Measurements from ENCODE around the gene GCFC2.
A peak's percentile ranks its signal among the peaks of the same experiment; 100 is the strongest.

The GCFC2 gene

GRCh38 chr2:75656563-75656962 lies 54.2 kb downstream of the GCFC2 start:
- no peak for TF ChIP-seq CTCF (IDR thresholded peaks at IDR 0.05; ENCODE audit: low read depth, low read length)
- DNase-seq (ENCODE audit: extremely low read depth, low read depth) = no peak

- TF ChIP-seq CTCF (IDR thresholded peaks at IDR 0.05; ENCODE audit: low read depth, low read length) = no peak
These were observed 54.9 kb downstream of the GCFC2 start for GRCh38 chr2:75655861-75656260.

GRCh38 chr2:75654012-75654411 lies 56.7 kb downstream of the GCFC2 start:
- no peak for DNase-seq (ENCODE audit: extremely low read depth, low read depth)
- no peak for TF ChIP-seq CTCF (IDR thresholded peaks at IDR 0.05; ENCODE audit: low read depth, low read length)

More at GRCh38 chr2:75655861-75656260, 54.9 kb downstream of the GCFC2 start:
- DNase-seq (ENCODE audit: extremely low read depth, low read depth) = no peak

DNA sequence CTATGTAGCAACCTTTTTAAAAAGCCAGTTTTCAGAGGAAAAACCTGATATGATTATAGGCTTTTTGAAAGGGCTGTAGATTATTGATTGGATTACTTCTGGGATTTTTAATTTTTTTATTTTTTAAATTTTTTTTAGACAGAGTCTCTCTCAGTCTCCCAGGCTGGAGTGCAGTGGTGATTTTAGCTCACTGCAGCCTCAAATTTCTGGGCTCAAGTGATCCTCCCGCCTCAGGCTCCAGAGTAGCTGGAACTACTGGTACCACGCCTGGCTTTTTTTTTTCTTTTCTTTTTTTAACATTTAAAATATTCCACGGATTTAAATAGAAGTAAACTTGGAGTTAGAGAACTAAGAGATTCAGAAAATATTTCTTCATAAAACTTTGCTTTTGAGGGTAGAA lies 62.9 kb downstream of the GCFC2 start:
- DNase-seq (ENCODE audit: extremely low read depth, low read depth) = no peak
- no peak for TF ChIP-seq CTCF (IDR thresholded peaks at IDR 0.05; ENCODE audit: low read depth, low read length)

DNA sequence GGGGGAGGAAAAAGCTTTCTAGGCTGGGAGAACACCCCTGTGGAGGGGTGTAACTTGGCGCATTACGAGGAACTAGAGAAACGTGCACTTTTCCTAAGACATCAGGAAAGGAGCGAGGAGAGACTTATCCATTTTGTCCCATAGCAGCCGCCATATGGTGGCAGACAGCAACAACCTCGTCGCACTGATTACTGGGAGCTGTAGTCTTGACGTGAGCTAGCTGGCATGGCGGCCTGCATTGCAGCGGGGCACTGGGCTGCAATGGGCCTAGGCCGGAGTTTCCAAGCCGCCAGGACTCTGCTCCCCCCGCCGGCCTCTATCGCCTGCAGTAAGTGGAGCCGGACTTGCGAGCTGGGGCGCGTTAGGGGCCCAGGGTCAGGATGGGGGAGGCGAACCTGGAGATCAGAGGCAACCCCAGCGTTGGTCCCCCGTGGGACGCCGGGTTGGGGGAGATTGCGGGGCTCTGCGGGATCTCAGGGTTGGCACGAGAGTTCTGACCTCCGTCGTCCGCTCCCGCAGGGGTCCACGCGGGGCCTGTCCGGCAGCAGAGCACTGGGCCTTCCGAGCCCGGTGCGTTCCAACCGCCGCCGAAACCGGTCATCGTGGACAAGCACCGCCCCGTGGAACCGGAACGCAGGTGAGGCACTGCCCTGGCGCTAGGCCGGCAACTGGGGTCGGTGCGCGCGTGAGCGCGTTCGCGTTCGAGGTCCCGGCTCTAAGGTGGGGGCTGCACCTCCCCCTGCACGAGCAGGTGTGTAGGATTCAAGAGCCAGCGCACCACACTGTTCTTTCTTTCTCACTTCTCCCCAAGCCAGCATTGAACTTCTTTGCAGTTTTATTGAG lies 63.9 kb downstream of the GCFC2 start, which contains the start of gene MRPL19:
TSS of gene MRPL19 (plus strand) at position 201 of the 843 bp plus-strand sequence. CDS start at position 226, 25 bp downstream.
- peak; percentile 66 for DNase-seq (ENCODE audit: extremely low read depth, low read depth)
- TF ChIP-seq CTCF (IDR thresholded peaks at IDR 0.05; ENCODE audit: low read depth, low read length) = no peak

DNA sequence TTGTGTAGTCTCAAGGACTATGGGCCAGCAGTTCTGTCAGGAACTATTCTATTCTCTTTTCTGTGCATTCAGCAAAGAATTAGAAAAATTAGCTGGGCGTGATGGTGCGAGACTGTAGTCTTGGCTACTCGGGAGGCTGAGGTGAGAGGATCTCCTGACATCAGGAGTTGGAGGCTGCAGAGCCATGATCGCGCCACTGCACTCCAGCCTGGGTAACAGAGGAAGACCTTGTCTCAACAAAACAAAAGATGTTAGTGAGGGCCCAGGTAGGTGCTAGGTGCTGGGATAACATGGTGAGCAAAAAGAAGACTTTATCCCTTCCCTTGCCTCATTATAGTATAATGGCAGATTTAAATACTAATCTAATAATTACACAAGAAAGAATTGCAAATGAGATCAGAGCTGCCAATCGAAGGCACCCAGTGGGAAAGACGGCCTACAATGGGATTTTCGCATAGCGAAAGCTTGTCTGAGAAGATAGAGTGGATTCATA lies 64.6 kb downstream of the GCFC2 start:
- DNase-seq (ENCODE audit: extremely low read depth, low read depth) = no peak
- no peak for TF ChIP-seq CTCF (IDR thresholded peaks at IDR 0.05; ENCODE audit: low read depth, low read length)

DNA sequence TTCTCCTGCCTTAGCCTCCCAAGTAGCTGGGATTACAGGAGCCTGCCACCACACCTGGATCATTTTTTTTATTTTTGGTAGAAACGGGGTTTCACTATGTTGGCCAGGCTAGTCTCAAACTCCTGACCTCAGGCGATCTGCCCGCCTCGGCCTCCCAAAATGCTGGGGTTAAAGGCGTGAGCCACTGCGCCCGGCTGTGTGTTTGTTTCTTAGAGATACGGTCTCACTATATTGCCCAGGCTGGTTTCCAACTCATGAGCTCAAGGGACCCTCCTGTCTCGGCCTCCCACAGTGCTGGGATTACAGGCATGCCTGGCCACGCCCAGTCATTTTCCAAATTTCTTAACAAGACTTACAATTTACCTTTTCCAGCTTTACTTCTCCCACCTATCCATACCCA lies 65.1 kb downstream of the GCFC2 start:
- no peak for DNase-seq (ENCODE audit: extremely low read depth, low read depth)
- no peak for TF ChIP-seq CTCF (IDR thresholded peaks at IDR 0.05; ENCODE audit: low read depth, low read length)

Data from AG09319 (cell line).